ENCODE measurements around the gene SWI5. TPM values are rescaled to one million over a fixed set of nuclear protein-coding genes. Genes with fewer than 3 reads are reported as not detected.

The SWI5 gene
- total RNA-seq, 2 experiments from 2014 or later = 3.0 to 4.1 TPM

- ChIA-PET POLR2A (no interaction called here), CTCF (interaction anchor here (0.5 kb wide), 1 partner anchor 33 kb away, joined by 4 read pairs; no protein-coding TSS in a partner anchor)
- Mint-ChIP-seq H3K9me3 (no peaks in the 10 kb centered on the region), H3K27ac (no peak overlapping the region), H3K4me3 (no peak overlapping the region), H3K36me3 (ENCODE audit: low read depth) (no peaks in the 10 kb centered on the region), H3K27me3 (peaks cover 38% of the 10 kb centered on the region), H3K4me1 (ENCODE audit: low read depth) (no peaks in the 10 kb centered on the region)
- Histone ChIP-seq H3K9me3 (ENCODE audit: control insufficient read depth in 1 of 2, insufficient read depth in 1 of 2, low read length in 2 of 2) (no peaks in the 10 kb centered on the region), H3K27me3 (ENCODE audit: control insufficient read depth in 1 of 2, insufficient read depth in 2 of 2, low read length in 2 of 2) (peaks cover 11 to 20% of the 10 kb centered on the region in 2 experiments), H3K36me3 (ENCODE audit: insufficient read depth, low read length) (no peaks in the 10 kb centered on the region), H3K4me3 (ENCODE audit: low read length) (no peak overlapping the region), H3K27ac (ENCODE audit: low read depth in 1 of 2, low read length in 2 of 2) (no peak overlapping the region), H3K4me1 (ENCODE audit: insufficient read depth, low read length) (peaks cover 3% of the 10 kb centered on the region)
- TF ChIP-seq CTCF (IDR thresholded peaks at IDR 0.05) = no peak
- ATAC-seq (ENCODE audit: poor library complexity) (no peak), DNase-seq (peak in 1 of 14 experiments; percentile 18)
- intact Hi-C loops (cut with DNase I, micrococcal nuclease) = no loop called here
Measured at GRCh38 chr9:128244091-128244836, 31.8 kb upstream of the SWI5 start.

GRCh38 chr9:128244837-128245231 is 31.2 kb upstream of the SWI5 start:
- Mint-ChIP-seq H3K27ac (no peak overlapping the region), H3K27me3 (peaks cover 38% of the 10 kb centered on the region), H3K4me1 (ENCODE audit: low read depth) (peaks cover 4% of the 10 kb centered on the region), H3K4me3 (no peak overlapping the region), H3K36me3 (ENCODE audit: low read depth) (no peaks in the 10 kb centered on the region), H3K9me3 (no peaks in the 10 kb centered on the region)
- H3K36me3 ChIP-seq (ENCODE audit: insufficient read depth, low read length) = no peaks in the 10 kb centered on the region
- H3K9me3 ChIP-seq (ENCODE audit: control insufficient read depth in 1 of 2, insufficient read depth in 1 of 2, low read length in 2 of 2) = no peaks in the 10 kb centered on the region
- CTCF ChIA-PET = no interaction called here
- peak in 2 of 14 experiments; percentile 10 to 34 for DNase-seq
- no peak overlapping the region for H3K4me3 ChIP-seq (ENCODE audit: low read length)
- H3K27ac ChIP-seq (ENCODE audit: low read depth in 1 of 2, low read length in 2 of 2) = no peak overlapping the region
- no peak for ATAC-seq (ENCODE audit: poor library complexity)
- intact Hi-C loops (cut with DNase I, micrococcal nuclease) = no loop called here
- peaks cover 11 to 20% of the 10 kb centered on the region in 2 experiments for H3K27me3 ChIP-seq (ENCODE audit: control insufficient read depth in 1 of 2, insufficient read depth in 2 of 2, low read length in 2 of 2)
- POLR2A ChIA-PET = no interaction called here
- no peak for TF ChIP-seq CTCF (IDR thresholded peaks at IDR 0.05)
- peaks cover 6% of the 10 kb centered on the region for H3K4me1 ChIP-seq (ENCODE audit: insufficient read depth, low read length)

- H3K27me3 ChIP-seq (ENCODE audit: control insufficient read depth in 1 of 2, insufficient read depth in 2 of 2, low read length in 2 of 2) = peaks cover 11 to 20% of the 10 kb centered on the region in 2 experiments
- CTCF ChIA-PET = no interaction called here
- Mint-ChIP-seq H3K36me3 (ENCODE audit: low read depth) (no peaks in the 10 kb centered on the region), H3K4me3 (no peak overlapping the region), H3K27ac (no peak overlapping the region), H3K9me3 (no peaks in the 10 kb centered on the region), H3K27me3 (peaks cover 35% of the 10 kb centered on the region), H3K4me1 (ENCODE audit: low read depth) (peaks cover 7% of the 10 kb centered on the region)
- peaks cover 10% of the 10 kb centered on the region for H3K4me1 ChIP-seq (ENCODE audit: insufficient read depth, low read length)
- H3K9me3 ChIP-seq (ENCODE audit: control insufficient read depth in 1 of 2, insufficient read depth in 1 of 2, low read length in 2 of 2) = no peaks in the 10 kb centered on the region
- intact Hi-C loops (cut with DNase I, micrococcal nuclease) = no loop called here
- POLR2A ChIA-PET = no interaction called here
- no peaks in the 10 kb centered on the region for H3K36me3 ChIP-seq (ENCODE audit: insufficient read depth, low read length)
- H3K4me3 ChIP-seq (ENCODE audit: low read length) = no peak overlapping the region
- no peak for ATAC-seq (ENCODE audit: poor library complexity)
- TF ChIP-seq CTCF (IDR thresholded peaks at IDR 0.05) = no peak
- DNase-seq = no peak
- no peak overlapping the region for H3K27ac ChIP-seq (ENCODE audit: low read depth in 1 of 2, low read length in 2 of 2)
Measured at GRCh38 chr9:128245421-128246151, 30.5 kb upstream of the SWI5 start.

Measured in CD4-positive, alpha-beta T cell (primary cell).